Cortex of kidney (tissue), 1 donor: ENCODE data around the gene PSME2.
A peak's percentile ranks its signal among the peaks of the same experiment; 100 is the strongest.

Experiments used
- DNase-seq: peaks from one replicate; lab custom pipeline; 2025; lab: John Stamatoyannopoulos, UW

PSME2 gene

DNA sequence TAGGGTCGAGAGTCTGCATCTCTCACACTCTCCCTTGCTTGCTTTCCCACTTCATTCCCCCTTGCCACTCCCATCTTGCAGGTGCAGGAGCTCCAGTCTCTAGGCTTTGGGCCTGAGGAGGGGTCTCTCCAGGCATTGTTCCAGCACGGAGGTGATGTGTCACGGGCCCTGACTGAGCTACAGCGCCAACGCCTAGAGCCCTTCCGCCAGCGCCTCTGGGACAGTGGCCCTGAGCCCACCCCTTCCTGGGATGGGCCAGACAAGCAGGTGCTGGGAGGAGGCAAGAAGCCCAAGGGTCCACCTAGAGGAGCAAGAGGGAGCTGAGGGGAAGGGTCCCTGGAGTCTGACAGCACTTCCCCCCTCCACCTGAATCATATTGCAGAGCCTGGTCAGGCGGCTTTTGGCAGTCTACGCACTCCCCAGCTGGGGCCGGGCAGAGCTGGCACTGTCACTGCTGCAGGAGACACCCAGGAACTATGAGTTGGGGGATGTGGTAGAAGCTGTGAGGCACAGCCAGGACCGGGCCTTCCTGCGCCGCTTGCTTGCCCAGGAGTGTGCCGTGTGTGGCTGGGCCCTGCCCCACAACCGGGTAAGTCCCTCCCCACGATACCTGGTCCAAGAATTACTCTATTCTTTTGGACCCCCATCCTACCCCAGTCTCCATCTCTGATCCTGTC, 5.1 kb upstream of the PSME2 start:
- no peak for DNase-seq

DNA sequence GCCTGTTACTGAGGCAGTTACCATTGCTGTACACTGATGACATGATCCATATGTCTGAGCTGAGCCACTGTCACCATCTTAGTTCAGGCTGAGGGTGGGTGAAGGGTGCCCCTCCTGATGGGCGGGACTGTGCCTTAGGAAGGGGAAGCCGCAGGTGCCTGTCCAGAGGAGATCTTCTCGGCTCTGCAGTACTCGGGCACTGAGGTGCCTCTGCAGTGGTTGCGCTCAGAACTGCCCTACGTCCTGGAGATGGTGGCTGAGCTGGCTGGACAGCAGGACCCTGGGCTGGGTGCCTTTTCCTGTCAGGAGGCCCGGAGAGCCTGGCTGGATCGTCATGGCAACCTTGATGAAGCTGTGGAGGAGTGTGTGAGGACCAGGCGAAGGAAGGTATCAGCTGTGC, 4.6 kb upstream of the PSME2 start:
- DNase-seq, result no peak

DNA sequence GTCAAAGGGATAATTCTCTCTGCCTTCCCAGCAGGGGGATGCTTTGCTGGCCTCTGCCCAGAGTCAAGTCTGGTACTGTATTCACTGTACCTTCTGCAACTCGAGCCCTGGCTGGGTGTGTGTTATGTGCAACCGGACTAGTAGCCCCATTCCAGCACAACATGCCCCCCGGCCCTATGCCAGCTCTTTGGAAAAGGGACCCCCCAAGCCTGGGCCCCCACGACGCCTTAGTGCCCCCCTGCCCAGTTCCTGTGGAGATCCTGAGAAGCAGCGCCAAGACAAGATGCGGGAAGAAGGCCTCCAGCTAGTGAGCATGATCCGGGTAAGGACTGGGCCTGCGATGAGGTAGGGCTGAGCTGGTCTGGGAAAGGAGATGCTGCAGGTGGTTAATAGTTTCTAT, 4.2 kb upstream of the PSME2 start:
- no peak for DNase-seq

DNA sequence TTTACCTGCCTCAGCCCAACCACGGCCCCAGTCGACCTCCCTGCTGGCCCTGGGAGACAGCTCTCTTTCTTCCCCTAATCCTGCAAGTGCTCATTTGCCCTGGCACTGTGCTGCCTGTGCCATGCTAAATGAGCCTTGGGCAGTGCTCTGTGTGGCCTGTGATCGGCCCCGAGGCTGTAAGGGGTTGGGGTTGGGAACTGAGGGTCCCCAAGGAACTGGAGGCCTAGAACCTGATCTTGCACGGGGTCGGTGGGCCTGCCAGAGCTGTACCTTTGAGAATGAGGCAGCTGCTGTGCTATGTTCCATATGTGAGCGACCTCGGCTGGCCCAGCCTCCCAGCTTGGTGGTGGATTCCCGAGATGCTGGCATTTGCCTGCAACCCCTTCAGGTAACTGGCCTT, 3.7 kb upstream of the PSME2 start:
- DNase-seq, result no peak

DNA sequence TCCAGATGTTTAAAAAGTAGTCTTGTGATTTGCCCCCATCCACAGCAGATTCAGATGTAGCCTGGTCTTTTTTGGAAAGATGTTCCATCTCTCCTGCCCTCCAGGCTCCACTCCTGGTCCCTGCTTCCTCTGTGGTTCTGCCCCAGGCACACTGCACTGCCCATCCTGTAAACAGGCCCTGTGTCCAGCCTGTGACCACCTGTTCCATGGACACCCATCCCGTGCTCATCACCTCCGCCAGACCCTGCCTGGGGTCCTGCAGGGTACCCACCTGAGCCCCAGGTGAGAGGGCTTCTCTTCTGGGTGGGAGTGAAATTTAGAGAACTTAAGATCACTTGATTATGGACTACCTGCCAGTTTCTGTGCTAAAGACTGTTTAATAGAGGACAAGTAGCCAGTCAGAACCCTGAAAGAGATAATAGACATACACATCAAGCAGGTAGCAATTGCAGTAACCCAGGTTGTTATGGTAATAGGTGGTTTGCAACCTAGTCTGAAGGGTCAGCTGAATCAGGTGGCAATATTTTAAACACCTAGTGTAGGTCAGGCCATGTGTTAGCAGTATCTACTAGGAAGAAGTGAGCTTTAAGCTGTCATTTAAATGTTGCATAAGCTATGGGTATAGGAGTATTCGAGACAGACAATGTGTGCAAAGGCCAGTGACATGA, 3.0 kb upstream of the PSME2 start:
- no peak for DNase-seq

DNA sequence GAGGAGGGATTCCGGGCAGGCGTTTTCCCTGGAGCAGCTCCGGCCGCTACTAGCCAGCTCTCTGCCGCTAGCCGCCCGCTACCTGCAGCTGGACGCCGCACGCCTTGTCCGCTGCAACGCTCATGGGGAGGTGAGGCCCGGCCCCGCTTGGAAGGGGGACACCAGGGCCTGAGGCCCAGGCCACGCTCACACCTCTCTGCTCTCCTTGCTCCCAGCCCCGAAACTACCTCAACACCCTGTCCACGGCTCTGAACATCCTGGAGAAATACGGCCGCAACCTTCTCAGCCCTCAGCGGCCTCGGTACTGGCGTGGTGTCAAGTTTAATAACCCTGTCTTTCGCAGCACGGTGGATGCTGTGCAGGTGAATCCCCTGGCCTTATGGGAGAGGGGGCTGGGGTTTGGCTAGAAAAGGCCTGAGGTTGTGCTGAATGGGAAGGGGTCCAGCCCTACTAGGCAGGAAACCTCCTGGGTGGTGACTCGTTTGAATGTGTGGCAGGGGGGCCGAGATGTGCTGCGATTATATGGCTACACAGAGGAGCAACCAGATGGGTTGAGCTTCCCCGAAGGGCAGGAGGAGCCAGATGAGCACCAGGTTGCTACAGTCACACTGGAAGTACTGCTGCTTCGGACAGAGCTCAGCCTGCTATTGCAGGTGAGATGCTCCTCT, 1.5 kb upstream of the PSME2 start:
- no peak for DNase-seq

DNA sequence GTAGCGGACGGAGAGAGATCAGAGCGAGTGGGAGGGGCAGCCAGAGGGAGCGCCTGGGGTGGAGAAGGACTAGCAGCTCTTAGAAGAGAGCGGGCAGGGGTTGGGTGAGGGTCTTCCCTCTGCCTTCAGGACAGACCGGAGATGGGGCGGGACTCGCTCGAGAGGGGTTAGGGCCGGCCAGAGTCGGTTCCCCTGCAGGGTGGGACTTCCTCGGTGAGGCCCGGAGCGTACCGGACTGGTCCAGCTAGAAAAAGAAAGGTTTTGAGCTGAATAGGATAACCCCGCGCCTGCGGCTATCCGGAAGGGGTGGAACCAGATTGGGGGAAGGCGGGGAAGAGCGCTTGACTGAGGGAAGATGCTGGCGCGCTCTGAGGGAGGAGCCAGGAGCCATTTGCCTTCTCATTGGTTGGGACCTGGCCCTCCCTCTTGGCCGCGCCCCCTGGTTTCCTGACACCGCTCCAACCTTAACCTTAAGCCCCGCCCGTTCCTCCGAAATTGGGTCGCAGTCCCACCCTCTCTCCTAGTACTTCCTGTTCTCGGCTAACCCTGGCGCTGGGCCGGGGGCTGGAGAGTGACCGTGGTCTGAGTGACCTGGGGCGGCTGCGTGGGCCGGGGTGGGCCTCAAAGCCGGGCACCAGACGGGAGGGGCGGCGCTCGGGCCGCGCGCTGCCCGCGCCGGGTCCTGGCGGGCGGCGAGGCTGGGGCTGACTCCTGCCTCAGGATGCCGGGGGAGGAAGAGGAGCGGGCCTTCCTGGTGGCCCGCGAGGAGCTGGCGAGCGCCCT, 759 bp upstream of the PSME2 start, which contains the start of gene RNF31:
TSS of gene RNF31 (plus strand) at position 521 of the 783 bp plus-strand sequence. CDS start at position 722, 201 bp downstream.
- DNase-seq, result no peak

DNA sequence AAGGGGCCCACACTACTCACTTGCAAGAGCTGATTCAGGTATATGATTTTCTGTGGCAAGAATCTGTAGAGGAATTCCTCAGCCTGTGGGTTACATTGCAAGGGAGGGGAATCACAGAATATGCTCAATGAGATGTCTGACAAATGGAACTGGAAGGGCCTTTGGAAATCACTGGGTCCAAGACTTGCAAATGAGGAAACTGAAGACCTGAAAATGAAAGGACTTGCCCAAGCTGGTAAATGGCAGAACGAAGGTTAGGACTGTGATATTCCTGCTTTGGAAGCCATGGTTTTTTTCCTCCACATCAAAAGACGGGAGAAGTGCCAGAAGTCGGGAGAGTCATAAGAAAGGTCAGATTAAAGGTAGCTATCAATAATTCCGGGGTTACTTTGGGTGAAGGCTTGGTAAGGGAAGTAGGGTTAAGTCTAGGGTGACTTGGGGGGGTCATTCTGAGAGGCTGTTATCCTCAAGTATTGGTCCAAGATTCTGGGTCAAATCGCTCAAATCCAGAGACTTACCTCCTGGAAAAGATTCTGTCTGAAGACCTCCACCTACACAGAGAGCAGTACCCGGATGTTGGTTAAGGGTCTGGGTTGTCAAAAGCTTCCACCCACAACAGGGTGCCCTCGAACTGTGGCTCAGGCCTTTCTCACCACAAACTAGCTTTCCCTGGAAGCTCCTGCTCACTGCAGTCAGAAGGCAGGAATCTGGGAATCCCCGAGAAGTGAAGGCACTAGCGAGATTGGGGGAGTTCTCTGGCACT, 539 bp downstream of the PSME2 start:
- no peak for DNase-seq

DNA sequence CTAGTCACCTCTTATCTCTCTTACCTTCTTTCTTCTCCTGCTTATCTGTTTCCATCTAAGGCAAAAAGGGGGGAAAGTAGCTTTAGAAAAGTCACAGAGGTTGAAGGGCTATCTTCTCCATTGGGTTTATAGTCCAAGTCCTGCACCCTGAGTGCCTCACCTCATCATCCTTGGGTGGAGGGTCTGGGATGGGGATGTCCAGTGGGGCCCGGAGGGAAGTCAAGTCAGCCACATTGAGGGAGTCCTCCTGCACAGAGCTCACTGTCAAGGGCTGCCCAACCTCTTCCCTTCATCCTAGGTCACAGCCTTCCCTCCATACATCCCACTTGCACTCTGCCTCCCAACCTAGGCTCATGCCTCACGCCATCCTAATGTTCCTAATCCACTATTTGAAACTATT, 1.2 kb downstream of the PSME2 start:
- no peak for DNase-seq

DNA sequence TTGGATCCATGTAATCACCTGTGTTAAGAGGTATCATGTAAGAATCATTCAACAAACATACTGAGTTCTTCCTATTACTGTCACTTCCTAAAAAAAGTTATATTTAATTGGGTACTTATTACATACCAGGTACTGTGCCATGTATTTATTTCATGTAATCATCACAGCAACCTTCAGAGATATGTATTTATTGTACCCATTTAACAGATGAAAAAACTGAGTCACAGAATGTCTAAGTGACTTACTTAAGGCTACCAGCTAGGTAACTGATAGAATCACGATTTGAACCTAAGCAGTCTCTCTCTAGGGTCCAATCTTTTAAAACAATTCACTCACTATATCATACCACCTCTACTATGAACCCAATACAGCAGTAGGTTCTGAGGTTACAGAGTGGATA, 2.0 kb downstream of the PSME2 start:
- DNase-seq, result no peak

DNA sequence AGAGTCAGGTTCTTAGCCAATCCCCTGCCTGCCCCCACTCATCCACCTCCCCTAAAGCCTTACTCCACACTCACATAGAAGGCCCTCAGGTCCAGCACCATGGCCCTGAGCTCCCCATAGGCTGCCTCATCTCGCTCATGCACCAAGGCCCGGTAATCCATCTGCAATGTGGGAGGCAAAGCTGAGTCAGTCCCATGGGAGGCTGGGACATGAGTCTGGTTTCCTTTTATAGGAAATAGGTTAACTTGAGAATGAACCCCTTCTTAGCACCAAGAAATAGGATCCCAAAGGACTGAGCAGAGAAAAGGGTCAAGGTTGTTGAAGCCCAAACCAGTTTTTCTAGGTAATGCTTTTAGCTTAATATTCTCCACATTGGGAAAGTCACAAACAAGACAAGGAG, 2.9 kb downstream of the PSME2 start:
- DNase-seq, result no peak

DNA sequence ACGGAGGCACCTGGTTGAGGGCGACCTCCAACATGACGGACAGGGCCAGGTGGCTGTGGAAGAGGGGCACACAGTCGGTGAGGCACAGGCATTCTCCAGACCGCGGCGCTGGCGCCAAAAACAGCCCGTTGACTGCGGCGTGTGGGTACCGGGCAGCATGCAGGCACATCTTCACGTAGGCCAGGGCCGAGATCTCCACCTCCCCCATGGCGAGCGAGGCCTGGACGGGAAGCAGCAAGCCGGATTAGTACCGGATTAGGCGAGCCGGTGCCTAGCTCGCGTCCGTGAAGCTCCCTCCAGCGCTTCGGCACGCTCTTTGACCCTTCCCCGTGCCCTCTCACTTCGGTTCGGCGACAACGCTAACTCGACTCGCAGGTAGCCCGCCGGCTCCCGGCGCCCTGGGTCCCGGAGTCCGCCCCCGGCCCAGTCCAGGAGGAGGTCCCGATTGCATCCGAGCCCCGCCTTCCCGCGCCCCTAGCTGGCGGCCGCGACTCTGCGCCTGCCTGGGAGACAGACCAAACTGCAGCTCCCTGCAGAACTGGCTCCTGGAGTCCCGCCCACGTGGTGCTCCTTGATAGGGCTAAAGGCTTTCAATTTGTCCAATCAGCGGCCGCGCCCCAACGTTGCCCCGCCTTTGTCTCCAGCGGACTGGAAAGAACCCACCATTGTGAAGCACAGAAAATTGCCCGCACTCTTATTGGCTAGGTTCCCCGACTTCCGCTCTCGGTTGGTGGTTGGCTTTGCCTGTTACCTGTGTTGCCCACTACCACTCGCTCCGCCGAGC, 5.1 kb downstream of the PSME2 start, which contains the start of gene EMC9:
TSS of gene EMC9 (minus strand) at position 495 of the 784 bp plus-strand sequence. CDS start at position 208, 287 bp downstream.
- peak; percentile 77 for DNase-seq

DNA sequence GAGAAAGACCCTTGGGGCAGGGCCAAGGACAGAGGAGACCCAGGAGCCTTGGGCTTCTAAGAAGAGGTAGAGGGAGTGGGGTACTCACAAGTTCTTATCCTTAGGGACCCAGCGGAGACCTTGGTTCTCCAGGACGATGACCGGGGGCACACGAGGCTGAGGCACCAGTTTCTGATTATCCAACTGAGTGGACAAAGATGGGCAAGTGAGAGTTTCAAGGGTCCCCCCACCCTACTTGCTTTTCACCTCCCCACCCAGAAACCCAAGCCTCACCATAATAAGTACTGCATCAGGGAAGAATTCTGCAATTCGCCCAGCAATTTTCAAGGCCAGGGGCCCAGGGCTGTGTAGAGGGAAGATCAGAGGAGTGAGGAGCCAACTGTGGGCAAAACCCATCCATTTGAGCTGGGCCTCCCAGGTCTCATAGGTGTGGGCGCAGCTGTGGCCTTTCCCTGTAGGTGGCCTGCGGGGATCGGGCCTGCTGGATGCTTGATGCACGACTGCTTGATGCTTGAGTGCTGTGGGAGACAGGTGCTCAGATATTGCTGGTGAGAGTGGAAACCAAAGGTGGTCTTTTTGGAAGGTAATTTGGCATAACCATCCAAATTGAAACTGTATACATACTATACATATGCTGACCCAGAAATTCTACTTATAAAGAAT, 7.0 kb downstream of the PSME2 start:
- DNase-seq, result no peak

DNA sequence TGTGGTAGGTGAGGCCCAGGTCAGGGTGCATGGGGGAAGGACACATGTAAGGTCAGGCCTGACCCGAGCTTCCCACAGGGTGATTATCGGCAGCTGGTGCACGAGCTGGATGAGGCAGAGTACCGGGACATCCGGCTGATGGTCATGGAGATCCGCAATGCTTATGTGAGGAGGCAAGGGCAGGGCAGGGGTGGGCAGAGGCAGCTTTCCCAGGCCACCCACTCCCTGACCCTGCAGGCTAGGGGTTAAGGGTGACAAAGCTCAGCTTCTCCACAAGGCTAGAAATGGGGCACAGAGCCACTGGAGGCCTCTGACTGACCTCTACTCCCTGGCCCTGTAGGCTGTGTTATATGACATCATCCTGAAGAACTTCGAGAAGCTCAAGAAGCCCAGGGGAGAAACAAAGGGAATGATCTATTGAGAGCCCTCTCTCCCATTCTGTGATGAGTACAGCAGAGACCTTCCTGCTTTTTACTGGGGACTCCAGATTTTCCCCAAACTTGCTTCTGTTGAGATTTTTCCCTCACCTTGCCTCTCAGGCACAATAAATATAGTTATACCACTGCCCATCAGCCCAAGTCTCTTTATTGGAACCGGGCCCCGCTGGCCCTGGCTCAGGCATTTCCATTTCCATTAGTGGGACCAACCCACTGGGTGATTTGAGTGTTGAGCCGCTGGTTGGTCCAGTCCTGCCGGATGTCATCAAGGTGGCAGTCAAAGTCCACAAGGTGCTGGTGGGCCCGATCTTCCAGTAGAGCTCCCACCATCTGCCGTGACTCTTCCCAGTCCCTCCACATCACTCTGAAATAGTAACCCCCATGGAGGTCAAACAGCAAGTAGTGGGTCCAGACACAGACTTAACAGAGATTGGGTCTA, 7.8 kb downstream of the PSME2 start:
- no peak for DNase-seq

DNA sequence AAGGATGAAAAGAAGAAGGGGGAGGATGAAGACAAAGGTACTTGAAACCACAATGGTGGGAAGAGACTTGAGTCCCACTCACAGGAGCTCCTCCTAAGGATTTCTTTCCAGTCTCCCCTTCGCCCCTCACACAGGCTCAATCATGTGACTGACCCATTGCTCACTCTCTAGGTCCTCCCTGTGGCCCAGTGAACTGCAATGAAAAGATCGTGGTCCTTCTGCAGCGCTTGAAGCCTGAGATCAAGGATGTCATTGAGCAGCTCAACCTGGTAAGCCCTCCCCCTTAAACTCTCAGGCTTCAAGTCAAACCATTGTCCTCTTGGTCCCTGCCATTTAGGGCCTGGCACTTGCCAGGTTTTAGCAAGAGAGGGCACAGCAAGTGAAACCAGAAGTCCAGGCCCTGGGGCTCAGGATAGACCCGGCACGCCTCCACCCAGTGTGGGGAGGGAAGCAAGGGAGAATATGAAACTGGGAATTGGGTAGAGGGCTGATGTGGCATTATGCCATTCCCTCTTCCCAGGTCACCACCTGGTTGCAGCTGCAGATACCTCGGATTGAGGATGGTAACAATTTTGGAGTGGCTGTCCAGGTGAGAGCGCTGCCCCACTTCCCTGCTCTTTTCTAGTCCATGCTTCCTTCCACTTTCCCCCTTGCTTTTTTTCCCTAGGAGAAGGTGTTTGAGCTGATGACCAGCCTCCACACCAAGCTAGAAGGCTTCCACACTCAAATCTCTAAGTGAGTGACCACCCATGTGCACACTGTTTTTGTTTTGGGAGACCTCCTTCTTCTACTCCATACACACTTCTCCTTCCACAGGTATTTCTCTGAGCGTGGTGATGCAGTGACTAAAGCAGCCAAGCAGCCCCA, 8.6 kb downstream of the PSME2 start:
- no peak for DNase-seq

DNA sequence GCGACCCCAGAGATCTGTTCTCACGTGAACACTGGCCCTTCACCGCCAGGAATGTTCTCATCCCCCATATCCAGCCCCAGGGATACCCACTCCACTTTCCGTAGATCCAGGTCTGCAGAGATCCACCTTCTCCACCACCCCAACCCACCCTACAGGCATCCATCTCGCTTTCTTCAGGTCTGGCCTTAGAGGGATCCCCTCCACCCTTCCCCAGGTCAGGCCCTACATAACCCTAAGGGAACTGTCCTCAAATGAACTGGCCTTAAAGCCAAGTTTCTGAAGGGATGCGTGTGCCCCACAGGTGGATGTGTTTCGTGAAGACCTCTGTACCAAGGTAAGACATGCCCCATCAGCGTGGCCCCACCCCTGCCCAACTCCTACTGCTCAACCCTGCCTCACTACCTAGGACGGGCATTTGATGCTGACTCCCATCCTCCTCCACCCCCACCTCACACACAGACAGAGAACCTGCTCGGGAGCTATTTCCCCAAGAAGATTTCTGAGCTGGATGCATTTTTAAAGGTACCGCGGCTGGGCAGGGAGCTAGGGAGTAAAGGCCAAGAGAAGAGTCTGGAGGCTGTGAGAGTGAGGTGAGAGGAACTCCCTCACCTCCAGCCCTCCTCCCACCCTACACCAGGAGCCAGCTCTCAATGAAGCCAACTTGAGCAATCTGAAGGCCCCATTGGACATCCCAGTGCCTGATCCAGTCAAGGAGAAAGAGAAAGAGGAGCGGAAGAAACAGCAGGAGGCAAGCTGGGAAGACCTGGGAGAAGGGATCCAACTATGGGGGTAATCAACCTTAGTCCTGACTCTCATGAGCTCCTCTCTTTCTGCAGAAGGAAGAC, 9.5 kb downstream of the PSME2 start:
- no peak for DNase-seq
